ENCODE measurements around the gene HAUS5. TPM values are rescaled to one million over a fixed set of nuclear protein-coding genes. Genes with fewer than 3 reads are reported as not detected.

Gene HAUS5, protein sequence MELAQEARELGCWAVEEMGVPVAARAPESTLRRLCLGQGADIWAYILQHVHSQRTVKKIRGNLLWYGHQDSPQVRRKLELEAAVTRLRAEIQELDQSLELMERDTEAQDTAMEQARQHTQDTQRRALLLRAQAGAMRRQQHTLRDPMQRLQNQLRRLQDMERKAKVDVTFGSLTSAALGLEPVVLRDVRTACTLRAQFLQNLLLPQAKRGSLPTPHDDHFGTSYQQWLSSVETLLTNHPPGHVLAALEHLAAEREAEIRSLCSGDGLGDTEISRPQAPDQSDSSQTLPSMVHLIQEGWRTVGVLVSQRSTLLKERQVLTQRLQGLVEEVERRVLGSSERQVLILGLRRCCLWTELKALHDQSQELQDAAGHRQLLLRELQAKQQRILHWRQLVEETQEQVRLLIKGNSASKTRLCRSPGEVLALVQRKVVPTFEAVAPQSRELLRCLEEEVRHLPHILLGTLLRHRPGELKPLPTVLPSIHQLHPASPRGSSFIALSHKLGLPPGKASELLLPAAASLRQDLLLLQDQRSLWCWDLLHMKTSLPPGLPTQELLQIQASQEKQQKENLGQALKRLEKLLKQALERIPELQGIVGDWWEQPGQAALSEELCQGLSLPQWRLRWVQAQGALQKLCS
- total RNA-seq: 10 to 100 TPM in 2 of 4 donors, 1 to 10 TPM in 2; 3.5 to 11.5 (median 10.6) TPM

DNA sequence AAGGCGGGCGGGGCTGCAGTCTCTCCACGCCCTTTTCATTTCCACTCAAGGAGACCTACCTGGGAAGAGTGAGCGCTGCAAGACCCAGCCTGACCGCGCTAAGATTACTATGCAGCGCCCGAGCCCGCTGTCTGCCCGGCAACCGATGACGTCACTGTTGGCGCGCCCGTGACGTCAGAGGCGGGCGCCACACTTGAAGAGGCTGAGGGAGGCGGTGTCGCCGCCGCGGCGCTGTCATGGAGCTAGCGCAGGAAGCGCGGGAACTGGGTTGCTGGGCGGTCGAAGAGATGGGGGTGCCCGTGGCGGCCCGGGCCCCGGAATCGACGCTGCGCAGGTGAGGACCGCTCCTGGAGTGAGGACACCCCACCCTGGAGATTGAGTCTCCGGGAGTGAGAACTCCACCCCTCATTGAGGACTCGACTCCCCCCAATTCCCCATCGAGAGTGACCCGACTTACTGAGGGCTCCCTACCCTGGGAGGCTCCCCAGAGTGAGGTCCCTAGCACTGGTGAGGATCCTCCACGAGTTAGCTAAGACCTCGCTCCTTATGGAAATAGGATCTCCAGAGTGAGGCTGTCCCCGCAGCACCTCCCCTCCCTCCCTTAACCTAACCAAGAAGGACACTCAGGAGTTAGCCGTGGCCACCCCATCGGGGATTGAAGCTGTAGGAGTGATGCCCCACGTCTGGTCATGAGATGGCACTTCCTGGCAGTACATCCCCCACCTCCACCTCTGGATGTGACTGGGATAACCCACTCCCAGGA is at the start of gene HAUS5:
Gene HAUS5 (plus strand): TSS at position 177 of the 763 bp plus-strand sequence. CDS start 60 bp downstream, at position 237.
- TF ChIP-seq, protein P1, sequence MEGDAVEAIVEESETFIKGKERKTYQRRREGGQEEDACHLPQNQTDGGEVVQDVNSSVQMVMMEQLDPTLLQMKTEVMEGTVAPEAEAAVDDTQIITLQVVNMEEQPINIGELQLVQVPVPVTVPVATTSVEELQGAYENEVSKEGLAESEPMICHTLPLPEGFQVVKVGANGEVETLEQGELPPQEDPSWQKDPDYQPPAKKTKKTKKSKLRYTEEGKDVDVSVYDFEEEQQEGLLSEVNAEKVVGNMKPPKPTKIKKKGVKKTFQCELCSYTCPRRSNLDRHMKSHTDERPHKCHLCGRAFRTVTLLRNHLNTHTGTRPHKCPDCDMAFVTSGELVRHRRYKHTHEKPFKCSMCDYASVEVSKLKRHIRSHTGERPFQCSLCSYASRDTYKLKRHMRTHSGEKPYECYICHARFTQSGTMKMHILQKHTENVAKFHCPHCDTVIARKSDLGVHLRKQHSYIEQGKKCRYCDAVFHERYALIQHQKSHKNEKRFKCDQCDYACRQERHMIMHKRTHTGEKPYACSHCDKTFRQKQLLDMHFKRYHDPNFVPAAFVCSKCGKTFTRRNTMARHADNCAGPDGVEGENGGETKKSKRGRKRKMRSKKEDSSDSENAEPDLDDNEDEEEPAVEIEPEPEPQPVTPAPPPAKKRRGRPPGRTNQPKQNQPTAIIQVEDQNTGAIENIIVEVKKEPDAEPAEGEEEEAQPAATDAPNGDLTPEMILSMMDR (IDR thresholded peaks at IDR 0.05): peak in 4 of 6 experiments; percentile 20 to 67 (median 36)
- peak in 2 of 4 donors; percentile 41 to 66 for TF ChIP-seq POLR2A (IDR thresholded peaks at IDR 0.05)
- Histone ChIP-seq H3K27ac (peak within 1 kb of the TSS; percentile 60 to 86 (median 79)), H3K36me3 (peaks cover 0 to 29% (median 5%) of the 10 kb centered on the region in 3 donors), H3K4me1 (peaks cover 3 to 18% (median 9%) of the 10 kb centered on the region in 3 donors), H3K27me3 (no peaks in the 10 kb centered on the region), H3K4me3 (peak within 1 kb of the TSS; percentile 69 to 85 (median 70)), H3K9me3 (peaks cover 0 to 3% (median 0%) of the 10 kb centered on the region in 3 donors)
- 0% methylated on average over 5 to 11 of the region's 47 CpGs for WGBS, 2 donors
- peak; percentile 74 for DNase-seq
- intact Hi-C loops (cut with DNase I): no loop called here

DNA sequence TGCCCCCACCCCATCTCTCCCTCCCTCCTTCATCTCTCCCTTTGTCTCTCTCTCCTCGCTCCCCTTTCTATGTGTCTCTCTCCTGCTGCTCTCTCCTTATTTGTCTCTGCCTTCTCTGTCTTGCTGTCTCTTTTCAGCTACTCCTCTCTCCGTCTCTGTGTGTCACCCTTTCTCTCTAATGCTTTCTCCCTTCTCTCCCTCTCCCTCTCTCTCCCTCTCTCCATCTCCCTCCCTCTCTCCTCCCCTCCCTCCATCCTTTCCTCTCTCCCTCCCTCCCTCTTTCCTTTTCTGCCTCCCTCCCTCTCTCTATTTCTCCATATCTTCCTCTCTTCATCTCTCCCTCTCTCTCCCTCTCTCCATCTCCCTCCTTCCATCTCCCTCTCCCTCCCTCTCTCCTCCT is 49.8 kb upstream of the HAUS5 start:
- no peak for DNase-seq
- WGBS, 2 donors: 37 to 68% methylated on average over 2 of the region's 2 CpGs
- Histone ChIP-seq H3K9me3 (no peaks in the 10 kb centered on the region), H3K4me3 (no peak overlapping the region), H3K36me3 (no peaks in the 10 kb centered on the region), H3K4me1 (peaks cover 6 to 10% (median 9%) of the 10 kb centered on the region in 3 donors), H3K27me3 (peaks cover 0 to 79% (median 4%) of the 10 kb centered on the region in 4 donors), H3K27ac (no peak overlapping the region)
- TF ChIP-seq, protein P1 (IDR thresholded peaks at IDR 0.05): no peak
- no peak for TF ChIP-seq POLR2A (IDR thresholded peaks at IDR 0.05)
- intact Hi-C loops (cut with DNase I): no loop called here

DNA sequence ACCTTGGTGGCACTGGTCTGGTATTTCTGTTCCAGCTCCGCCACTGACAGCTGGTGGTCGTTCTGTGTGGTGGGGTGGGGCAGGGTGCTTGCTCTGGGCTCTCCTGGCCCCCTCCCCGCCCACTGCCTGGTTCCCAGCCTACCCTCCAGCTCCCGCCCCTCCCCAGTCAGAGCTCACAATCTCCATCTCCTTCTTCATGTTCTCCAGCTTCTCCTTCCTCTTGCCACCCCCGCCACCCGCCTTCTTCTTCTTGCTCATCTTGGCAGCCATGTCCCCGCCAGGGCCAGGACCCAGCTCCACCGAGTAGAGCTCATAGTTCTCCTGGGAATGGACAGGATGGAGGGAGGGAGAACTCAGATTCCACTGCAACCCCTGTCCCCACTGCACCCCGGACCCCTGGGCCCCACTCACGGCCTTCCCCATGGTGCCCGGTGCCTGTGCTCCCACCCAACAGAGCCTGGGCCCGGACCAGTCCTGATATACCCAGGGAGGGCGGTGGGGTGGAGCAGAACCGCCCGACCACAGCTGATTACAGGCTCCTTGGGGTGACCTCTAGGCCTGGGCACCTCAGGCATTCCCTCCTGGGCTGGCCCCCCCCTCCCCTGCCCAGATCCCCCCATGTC is 49.2 kb upstream of the HAUS5 start, which contains the start of gene ATP4A:
Gene ATP4A (minus strand): TSS at position 452 of the 623 bp plus-strand sequence. CDS start 29 bp downstream, at position 423.
- DNase-seq: no peak
- intact Hi-C loops (cut with DNase I): no loop called here
- Histone ChIP-seq H3K36me3 (no peaks in the 10 kb centered on the region), H3K4me1 (peaks cover under 1 to 5% (median 4%) of the 10 kb centered on the region in 3 donors), H3K27ac (no peak within 1 kb of the TSS), H3K27me3 (peaks cover 0 to 75% (median 2%) of the 10 kb centered on the region in 4 donors), H3K9me3 (no peaks in the 10 kb centered on the region), H3K4me3 (no peak within 1 kb of the TSS)
- 23 to 55% methylated on average over 3 to 7 of the region's 15 CpGs for WGBS, 2 donors
- TF ChIP-seq POLR2A (IDR thresholded peaks at IDR 0.05): no peak
- TF ChIP-seq, protein P1 (IDR thresholded peaks at IDR 0.05): no peak

DNA sequence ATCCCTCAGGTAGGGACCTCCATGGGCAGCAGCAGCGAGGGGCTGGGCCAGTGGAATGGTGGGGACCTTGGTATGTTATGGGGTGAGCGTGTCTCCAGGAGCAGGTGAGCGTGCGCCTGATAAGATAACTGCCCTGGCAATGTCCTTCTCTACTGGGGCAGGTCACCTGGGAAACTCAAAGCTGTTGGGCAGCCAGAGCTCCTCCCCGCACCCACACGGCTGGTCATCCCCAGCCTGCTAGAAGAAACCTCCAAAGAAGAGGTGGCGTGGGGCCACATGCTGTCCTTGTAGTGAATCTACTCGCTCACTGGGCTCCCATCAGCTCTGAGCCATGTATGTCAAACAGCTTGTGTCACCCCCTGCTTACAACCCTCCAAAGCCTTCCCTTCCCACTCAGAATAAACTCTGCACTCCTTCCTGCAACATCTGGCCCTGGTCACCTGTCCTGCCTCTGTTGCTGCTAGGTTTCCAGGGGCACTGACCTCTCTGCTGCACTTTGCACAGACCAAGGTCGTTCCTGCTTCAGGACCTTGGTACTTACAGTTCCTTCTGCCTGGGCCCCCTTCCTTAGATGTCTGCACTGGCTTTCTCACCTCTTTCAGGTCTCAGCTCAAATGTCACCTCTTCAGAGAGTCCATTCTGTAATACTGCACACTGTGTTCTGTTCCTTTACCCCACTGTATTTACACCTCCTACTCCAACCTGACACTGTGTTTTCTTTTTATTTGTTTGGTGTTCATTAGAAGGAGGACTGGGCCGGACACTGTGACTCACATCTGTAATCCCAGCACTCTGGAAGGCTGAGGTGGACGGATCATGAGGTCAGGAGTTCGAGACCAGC is 47.3 kb upstream of the HAUS5 start:
- Histone ChIP-seq H3K4me3 (no peak overlapping the region), H3K36me3 (no peaks in the 10 kb centered on the region), H3K27ac (no peak overlapping the region), H3K4me1 (no peaks in the 10 kb centered on the region), H3K27me3 (peaks cover 0 to 71% (median 0%) of the 10 kb centered on the region in 4 donors), H3K9me3 (no peaks in the 10 kb centered on the region)
- TF ChIP-seq, protein P1 (IDR thresholded peaks at IDR 0.05): no peak
- no peak for TF ChIP-seq POLR2A (IDR thresholded peaks at IDR 0.05)
- 73 to 77% methylated on average over 10 to 12 of the region's 12 CpGs for WGBS, 2 donors
- no peak for DNase-seq
- intact Hi-C loops (cut with DNase I): no loop called here
